ENCODE results near the gene AGER. TPM values are rescaled to one million over a fixed set of nuclear protein-coding genes. Genes with fewer than 3 reads are reported as not detected.

The AGER gene
- total RNA-seq, 1 experiment from 2014 or later: 18.1 TPM

GRCh38 chr6:32203426-32204267 lies 19.6 kb upstream of the AGER start:
- no peak for DNase-seq
- CTCF ChIA-PET: no interaction called here
- Histone ChIP-seq H3K4me3 (no peak overlapping the region), H4K20me1 (ENCODE audit: insufficient read depth) (no peaks in the 10 kb centered on the region), H3K27ac (no peak overlapping the region), H3F3A (ENCODE audit: insufficient read depth, low read depth) (no peaks in the 10 kb centered on the region), H2AFZ (no peak overlapping the region), H3K36me3 (ENCODE audit: low read depth) (no peaks in the 10 kb centered on the region), H3K9me2 (ENCODE audit: insufficient read depth) (no peaks in the 10 kb centered on the region), H3K27me3 (ENCODE audit: insufficient read depth, low read depth) (peaks cover 57% of the 10 kb centered on the region), H3K4me1 (replicated peaks; ENCODE audit: insufficient read depth) (no peaks in the 10 kb centered on the region), H3K79me2 (ENCODE audit: low read depth) (no peaks in the 10 kb centered on the region), H3K4me2 (no peak overlapping the region), H3K9me3 (ENCODE audit: insufficient read depth, low read depth) (no peaks in the 10 kb centered on the region)
- POLR2A ChIA-PET (ENCODE audit: unreplicated experiment): no interaction called here
- no TSS peak for BruUV-seq (replicated peaks)
- intact Hi-C loops (cut with micrococcal nuclease; ENCODE audit: unreplicated experiment): no loop called here
- TF ChIP-seq EZH2 (IDR thresholded peaks at IDR 0.05; ENCODE audit: low read depth) (no peak), CTCF (conservative IDR thresholded peaks at IDR 0.05) (no peak)

- Histone ChIP-seq H3F3A (ENCODE audit: insufficient read depth, low read depth) (peaks cover 12% of the 10 kb centered on the region), H3K4me2 (no peak overlapping the region), H3K27me3 (ENCODE audit: insufficient read depth, low read depth) (peaks cover 46% of the 10 kb centered on the region), H4K20me1 (ENCODE audit: insufficient read depth) (no peaks in the 10 kb centered on the region), H3K79me2 (ENCODE audit: low read depth) (no peaks in the 10 kb centered on the region), H3K36me3 (ENCODE audit: low read depth) (no peaks in the 10 kb centered on the region), H2AFZ (no peak overlapping the region), H3K4me3 (no peak overlapping the region), H3K9me2 (ENCODE audit: insufficient read depth) (no peaks in the 10 kb centered on the region), H3K4me1 (replicated peaks; ENCODE audit: insufficient read depth) (no peaks in the 10 kb centered on the region), H3K9me3 (ENCODE audit: insufficient read depth, low read depth) (no peaks in the 10 kb centered on the region), H3K27ac (no peak overlapping the region)
- no peak for DNase-seq
- POLR2A ChIA-PET (ENCODE audit: unreplicated experiment): interaction anchor here (0.6 kb wide), 1 partner anchor 250 kb away, joined by 3 read pairs; no protein-coding TSS in a partner anchor
- no TSS peak for BruUV-seq (replicated peaks)
- CTCF ChIA-PET: no interaction called here
- TF ChIP-seq CTCF (conservative IDR thresholded peaks at IDR 0.05) (no peak), EZH2 (IDR thresholded peaks at IDR 0.05; ENCODE audit: low read depth) (no peak)
- intact Hi-C loops (cut with micrococcal nuclease; ENCODE audit: unreplicated experiment): no loop called here
Observed at GRCh38 chr6:32202186-32202585, 18.1 kb upstream of the AGER start.

GRCh38 chr6:32200711-32201475 lies 16.8 kb upstream of the AGER start:
- no peak for DNase-seq
- H3K4me1 ChIP-seq (replicated peaks; ENCODE audit: insufficient read depth): peaks cover 6% of the 10 kb centered on the region; the same call in 1 of the 2 replicates
- ChIA-PET CTCF (no interaction called here), POLR2A (ENCODE audit: unreplicated experiment) (no interaction called here)
- H2AFZ ChIP-seq: no peak overlapping the region
- H3K79me2 ChIP-seq (ENCODE audit: low read depth): no peaks in the 10 kb centered on the region
- H3K4me2 ChIP-seq: no peak overlapping the region
- no peaks in the 10 kb centered on the region for H3K9me3 ChIP-seq (ENCODE audit: insufficient read depth, low read depth)
- H3K36me3 ChIP-seq (ENCODE audit: low read depth): no peaks in the 10 kb centered on the region
- peaks cover 17% of the 10 kb centered on the region for H3F3A ChIP-seq (ENCODE audit: insufficient read depth, low read depth)
- H3K27ac ChIP-seq: no peak overlapping the region
- intact Hi-C loops (cut with micrococcal nuclease; ENCODE audit: unreplicated experiment): no loop called here
- peaks cover 44% of the 10 kb centered on the region for H3K27me3 ChIP-seq (ENCODE audit: insufficient read depth, low read depth)
- no peak for TF ChIP-seq CTCF (conservative IDR thresholded peaks at IDR 0.05)
- no peak for TF ChIP-seq EZH2 (IDR thresholded peaks at IDR 0.05; ENCODE audit: low read depth)
- H3K4me3 ChIP-seq: no peak overlapping the region
- H3K9me2 ChIP-seq (ENCODE audit: insufficient read depth): no peaks in the 10 kb centered on the region
- H4K20me1 ChIP-seq (ENCODE audit: insufficient read depth): no peaks in the 10 kb centered on the region
- BruUV-seq (replicated peaks): no TSS peak
